Keratinocyte (primary cell): Measurements from ENCODE around the gene DGCR8.

Experiments used
- CTCF ChIP-seq, 3 experiments: IDR thresholded peaks in 1 of 3; conservative IDR thresholded peaks in 1 of 3; optimal IDR thresholded peaks in 1 of 3; 2 replicates in 2 of 3; 3 replicates in 1 of 3; pipeline versions ENCODE3 to v1.5.1; 2011; ENCODE audit warnings: low read length in 3 of 3, mild to moderate bottlenecking in 3 of 3, moderate library complexity in 2 of 3, control low read depth in 1 of 3, inconsistent platforms in 1 of 3; ENCODE audit not compliant: insufficient read depth in 2 of 3; ENCODE audit errors: extremely low read depth in 1 of 3
- EZH2 ChIP-seq: IDR thresholded peaks from one replicate; pipeline ENCODE4 v1.6.1; 2012; ENCODE audit warnings: inconsistent platforms, mild to moderate bottlenecking, low read length, moderate library complexity

GRCh38 chr22:20058989-20059770 lies 20.9 kb upstream of the DGCR8 start:
- TF ChIP-seq CTCF (optimal IDR thresholded peaks at IDR 0.05 in 1 of 3, IDR thresholded peaks at IDR 0.05 in 1 of 3, conservative IDR thresholded peaks at IDR 0.05 in 1 of 3; ENCODE audit: extremely low read depth in 1 of 3, insufficient read depth in 2 of 3, low read length in 3 of 3), result no peak
- no peak for TF ChIP-seq EZH2
